ENCODE data around the gene USH2A. TPM values are rescaled to one million over a fixed set of nuclear protein-coding genes. Genes with fewer than 3 reads are reported as not detected.

USH2A gene, protein sequence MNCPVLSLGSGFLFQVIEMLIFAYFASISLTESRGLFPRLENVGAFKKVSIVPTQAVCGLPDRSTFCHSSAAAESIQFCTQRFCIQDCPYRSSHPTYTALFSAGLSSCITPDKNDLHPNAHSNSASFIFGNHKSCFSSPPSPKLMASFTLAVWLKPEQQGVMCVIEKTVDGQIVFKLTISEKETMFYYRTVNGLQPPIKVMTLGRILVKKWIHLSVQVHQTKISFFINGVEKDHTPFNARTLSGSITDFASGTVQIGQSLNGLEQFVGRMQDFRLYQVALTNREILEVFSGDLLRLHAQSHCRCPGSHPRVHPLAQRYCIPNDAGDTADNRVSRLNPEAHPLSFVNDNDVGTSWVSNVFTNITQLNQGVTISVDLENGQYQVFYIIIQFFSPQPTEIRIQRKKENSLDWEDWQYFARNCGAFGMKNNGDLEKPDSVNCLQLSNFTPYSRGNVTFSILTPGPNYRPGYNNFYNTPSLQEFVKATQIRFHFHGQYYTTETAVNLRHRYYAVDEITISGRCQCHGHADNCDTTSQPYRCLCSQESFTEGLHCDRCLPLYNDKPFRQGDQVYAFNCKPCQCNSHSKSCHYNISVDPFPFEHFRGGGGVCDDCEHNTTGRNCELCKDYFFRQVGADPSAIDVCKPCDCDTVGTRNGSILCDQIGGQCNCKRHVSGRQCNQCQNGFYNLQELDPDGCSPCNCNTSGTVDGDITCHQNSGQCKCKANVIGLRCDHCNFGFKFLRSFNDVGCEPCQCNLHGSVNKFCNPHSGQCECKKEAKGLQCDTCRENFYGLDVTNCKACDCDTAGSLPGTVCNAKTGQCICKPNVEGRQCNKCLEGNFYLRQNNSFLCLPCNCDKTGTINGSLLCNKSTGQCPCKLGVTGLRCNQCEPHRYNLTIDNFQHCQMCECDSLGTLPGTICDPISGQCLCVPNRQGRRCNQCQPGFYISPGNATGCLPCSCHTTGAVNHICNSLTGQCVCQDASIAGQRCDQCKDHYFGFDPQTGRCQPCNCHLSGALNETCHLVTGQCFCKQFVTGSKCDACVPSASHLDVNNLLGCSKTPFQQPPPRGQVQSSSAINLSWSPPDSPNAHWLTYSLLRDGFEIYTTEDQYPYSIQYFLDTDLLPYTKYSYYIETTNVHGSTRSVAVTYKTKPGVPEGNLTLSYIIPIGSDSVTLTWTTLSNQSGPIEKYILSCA (N-terminal part only)
- not detected for total RNA-seq
- long read RNA-seq, result 0 reads

- Histone ChIP-seq H3K4me3 (no peak within 1 kb of the TSS), H3K27me3 (ENCODE audit: low read depth) (no peaks in the 10 kb centered on the region), H3K27ac (no peak within 1 kb of the TSS), H3K4me1 (no peaks in the 10 kb centered on the region), H3K36me3 (no peaks in the 10 kb centered on the region), H3K9me3 (no peaks in the 10 kb centered on the region)
- intact Hi-C loops (cut with DNase I), result no loop called here
- DNase-seq (no peak), ATAC-seq (peak in 1 of 2 donors; percentile 26)
- TF ChIP-seq, protein P1, sequence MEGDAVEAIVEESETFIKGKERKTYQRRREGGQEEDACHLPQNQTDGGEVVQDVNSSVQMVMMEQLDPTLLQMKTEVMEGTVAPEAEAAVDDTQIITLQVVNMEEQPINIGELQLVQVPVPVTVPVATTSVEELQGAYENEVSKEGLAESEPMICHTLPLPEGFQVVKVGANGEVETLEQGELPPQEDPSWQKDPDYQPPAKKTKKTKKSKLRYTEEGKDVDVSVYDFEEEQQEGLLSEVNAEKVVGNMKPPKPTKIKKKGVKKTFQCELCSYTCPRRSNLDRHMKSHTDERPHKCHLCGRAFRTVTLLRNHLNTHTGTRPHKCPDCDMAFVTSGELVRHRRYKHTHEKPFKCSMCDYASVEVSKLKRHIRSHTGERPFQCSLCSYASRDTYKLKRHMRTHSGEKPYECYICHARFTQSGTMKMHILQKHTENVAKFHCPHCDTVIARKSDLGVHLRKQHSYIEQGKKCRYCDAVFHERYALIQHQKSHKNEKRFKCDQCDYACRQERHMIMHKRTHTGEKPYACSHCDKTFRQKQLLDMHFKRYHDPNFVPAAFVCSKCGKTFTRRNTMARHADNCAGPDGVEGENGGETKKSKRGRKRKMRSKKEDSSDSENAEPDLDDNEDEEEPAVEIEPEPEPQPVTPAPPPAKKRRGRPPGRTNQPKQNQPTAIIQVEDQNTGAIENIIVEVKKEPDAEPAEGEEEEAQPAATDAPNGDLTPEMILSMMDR (IDR thresholded peaks at IDR 0.05), result no peak
Observed at GRCh38 chr1:216422821-216423520, at the start of gene USH2A. TSS of gene USH2A (minus strand) at chr1:216423448. CDS start at chr1:216422336, 1,112 bp downstream.

DNA sequence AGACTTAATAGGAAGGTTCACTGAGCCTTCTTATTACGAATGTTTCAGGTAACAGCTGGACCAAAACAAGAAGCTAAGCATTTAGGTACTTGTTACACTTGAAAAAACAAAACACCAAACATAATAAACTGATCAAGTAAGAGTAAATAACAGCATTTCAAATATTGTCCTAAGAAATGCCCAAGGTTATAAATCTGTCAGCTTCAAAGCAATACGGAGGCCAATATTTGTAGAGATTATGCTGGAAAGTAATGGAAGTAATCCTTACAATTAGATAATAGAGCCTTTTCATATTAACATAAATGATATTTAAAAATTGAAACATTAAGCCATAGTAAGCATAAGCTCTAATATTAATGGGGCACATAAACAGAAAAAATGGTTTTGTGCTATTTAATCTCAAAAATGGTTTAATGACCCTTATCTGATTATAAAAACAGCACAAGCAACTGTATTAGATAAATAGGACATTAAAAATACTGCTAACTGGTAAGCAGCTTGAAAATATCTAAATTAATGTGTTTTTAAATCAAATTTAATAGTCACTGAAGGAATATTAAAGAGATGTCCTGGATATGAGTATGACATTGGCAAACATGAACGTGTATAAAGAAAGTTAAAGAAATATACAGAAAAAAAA lies 43.0 kb upstream of the USH2A start:
- Histone ChIP-seq H3K27me3 (ENCODE audit: low read depth) (no peaks in the 10 kb centered on the region), H3K27ac (no peak overlapping the region), H3K4me1 (no peaks in the 10 kb centered on the region), H3K4me3 (no peak overlapping the region), H3K36me3 (no peaks in the 10 kb centered on the region), H3K9me3 (no peaks in the 10 kb centered on the region)
- TF ChIP-seq, protein P1 (IDR thresholded peaks at IDR 0.05), result no peak
- ATAC-seq, result no peak
- no peak for DNase-seq
- intact Hi-C loops (cut with DNase I), result no loop called here

GRCh38 chr1:216464489-216464888 lies 41.2 kb upstream of the USH2A start:
- Histone ChIP-seq H3K27me3 (ENCODE audit: low read depth) (no peaks in the 10 kb centered on the region), H3K9me3 (no peaks in the 10 kb centered on the region), H3K4me1 (no peaks in the 10 kb centered on the region), H3K36me3 (no peaks in the 10 kb centered on the region), H3K27ac (no peak overlapping the region), H3K4me3 (no peak overlapping the region)
- DNase-seq, result no peak
- ATAC-seq, result no peak
- intact Hi-C loops (cut with DNase I), result no loop called here
- TF ChIP-seq, protein P1 (IDR thresholded peaks at IDR 0.05), result no peak

- TF ChIP-seq, protein P1 (IDR thresholded peaks at IDR 0.05), result no peak
- Histone ChIP-seq H3K4me3 (no peak overlapping the region), H3K9me3 (no peaks in the 10 kb centered on the region), H3K27ac (no peak overlapping the region), H3K36me3 (no peaks in the 10 kb centered on the region), H3K27me3 (ENCODE audit: low read depth) (no peaks in the 10 kb centered on the region), H3K4me1 (no peaks in the 10 kb centered on the region)
- ATAC-seq (no peak), DNase-seq (no peak)
- intact Hi-C loops (cut with DNase I), result no loop called here
Observed at GRCh38 chr1:216462066-216462775, 39.0 kb upstream of the USH2A start.

Data from lower lobe of right lung (tissue), 2 donors.